Neural crest cell (in vitro differentiated cells): Measurements from ENCODE around the gene NUAK2. TPM values are rescaled to one million over a fixed set of nuclear protein-coding genes. Genes with fewer than 3 reads are reported as not detected.
"Not testable (repeated sequence)": the region's sequence is repeated elsewhere in the genome, so short reads cannot be mapped to it uniquely, and the experiment has no call there.

Source experiments
- DNase-seq: peaks from one replicate; pipeline ENCODE4 v3.0.0; 2021; ENCODE audit warnings: low read depth, mixed read lengths, low spot score
- H3K27ac Mint-ChIP-seq: one replicate; pipeline ENCODE4 v1.8.0; 2021; ENCODE audit warnings: mild to moderate bottlenecking, mixed read lengths; ENCODE audit not compliant: unreplicated experiment
- H3K27me3 Mint-ChIP-seq: 2 replicates; pipeline ENCODE4 v1.8.0; 2021; ENCODE audit warnings: low read depth, mild to moderate bottlenecking, mixed read lengths
- H3K36me3 Mint-ChIP-seq: 2 replicates; pipeline ENCODE4 v1.8.0; 2021; ENCODE audit warnings: low read depth, mild to moderate bottlenecking, mixed read lengths
- H3K4me1 Mint-ChIP-seq: 2 replicates; pipeline ENCODE4 v1.8.0; 2021; ENCODE audit warnings: mixed read lengths
- H3K4me3 Mint-ChIP-seq: one replicate; pipeline ENCODE4 v1.8.0; 2021; ENCODE audit warnings: mild to moderate bottlenecking, mixed read lengths
- H3K9me3 Mint-ChIP-seq: 2 replicates; pipeline ENCODE4 v1.8.0; 2021; ENCODE audit warnings: mixed read lengths
- long read RNA-seq: library from polyadenylated mRNA; unstranded; transcript quantifications from one replicate; pipeline ENCODE4 v2.0.0, GENCODE V29; 2020
- total RNA-seq: library from RNA; stranded (reverse); gene quantifications from 2 replicates; pipeline ENCODE4 v1.2.1, GENCODE V29; 2021
- TF ChIP-seq, protein P1 (sequence below): fragments of 200-600 bp; sonication (generic); conservative IDR thresholded peaks from 2 replicates; pipeline ENCODE4 v1.5.0; 2021; ENCODE audit warnings: antibody characterized with exemption, mild to moderate bottlenecking

The NUAK2 gene
- 14.7 and 15.4 TPM in 2 replicates for total RNA-seq
- long read RNA-seq, partial matches to known transcripts, result 0 of 3 reads
- long read RNA-seq, other reads (novel, unspliced or antisense), result 1 of 3 reads

DNA sequence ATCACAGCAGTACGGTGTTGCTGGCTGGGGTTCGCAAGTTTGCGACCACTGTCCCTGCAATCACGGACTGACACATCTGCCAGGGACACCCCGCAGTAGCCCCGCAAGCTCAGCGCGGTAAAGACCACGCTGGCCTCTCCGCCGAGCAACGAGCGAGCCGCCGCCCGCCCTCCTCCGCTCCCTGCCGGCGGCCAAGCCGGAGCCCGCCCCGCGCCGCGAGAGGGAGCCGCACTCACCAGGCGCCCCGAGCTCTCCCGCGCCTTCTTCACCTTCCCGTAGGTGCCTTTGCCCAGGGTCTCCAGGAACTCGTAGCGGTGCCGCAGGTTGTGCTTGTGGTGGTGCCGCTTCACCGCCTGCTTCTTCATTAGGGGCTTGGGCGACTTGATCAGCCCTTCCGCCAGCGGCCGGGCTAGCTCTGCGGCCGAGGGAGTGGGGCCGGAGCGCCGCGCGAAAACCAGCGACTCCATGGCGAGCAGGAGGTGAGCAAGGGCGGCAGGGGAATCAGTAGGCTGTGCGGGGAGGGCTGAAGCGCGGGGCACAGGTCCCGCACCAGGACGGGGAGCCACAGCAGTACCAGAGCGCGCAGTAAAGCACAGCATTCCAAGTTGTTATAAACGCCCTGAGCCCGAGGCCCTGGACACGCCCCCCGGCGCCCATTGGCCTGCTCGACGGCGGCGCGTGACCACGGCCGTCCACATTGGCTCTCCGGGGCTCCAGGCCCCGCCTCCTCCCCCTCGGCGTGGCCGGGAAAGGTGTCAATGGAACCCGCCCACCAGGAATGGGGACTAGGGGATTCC is at the start of gene NUAK2:
TSS of gene NUAK2 (minus strand) at position 584 of the 797 bp plus-strand sequence. CDS start at position 467, 117 bp downstream.
- TF ChIP-seq, protein P1, sequence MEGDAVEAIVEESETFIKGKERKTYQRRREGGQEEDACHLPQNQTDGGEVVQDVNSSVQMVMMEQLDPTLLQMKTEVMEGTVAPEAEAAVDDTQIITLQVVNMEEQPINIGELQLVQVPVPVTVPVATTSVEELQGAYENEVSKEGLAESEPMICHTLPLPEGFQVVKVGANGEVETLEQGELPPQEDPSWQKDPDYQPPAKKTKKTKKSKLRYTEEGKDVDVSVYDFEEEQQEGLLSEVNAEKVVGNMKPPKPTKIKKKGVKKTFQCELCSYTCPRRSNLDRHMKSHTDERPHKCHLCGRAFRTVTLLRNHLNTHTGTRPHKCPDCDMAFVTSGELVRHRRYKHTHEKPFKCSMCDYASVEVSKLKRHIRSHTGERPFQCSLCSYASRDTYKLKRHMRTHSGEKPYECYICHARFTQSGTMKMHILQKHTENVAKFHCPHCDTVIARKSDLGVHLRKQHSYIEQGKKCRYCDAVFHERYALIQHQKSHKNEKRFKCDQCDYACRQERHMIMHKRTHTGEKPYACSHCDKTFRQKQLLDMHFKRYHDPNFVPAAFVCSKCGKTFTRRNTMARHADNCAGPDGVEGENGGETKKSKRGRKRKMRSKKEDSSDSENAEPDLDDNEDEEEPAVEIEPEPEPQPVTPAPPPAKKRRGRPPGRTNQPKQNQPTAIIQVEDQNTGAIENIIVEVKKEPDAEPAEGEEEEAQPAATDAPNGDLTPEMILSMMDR, result peak; percentile 53
- Mint-ChIP-seq H3K4me3 (peak within 1 kb of the TSS; percentile 96), H3K9me3 (no peaks in the 10 kb centered on the region), H3K36me3 (peaks cover 2% of the 10 kb centered on the region), H3K27ac (peak within 1 kb of the TSS; percentile 85), H3K4me1 (peaks cover 60% of the 10 kb centered on the region), H3K27me3 (no peaks in the 10 kb centered on the region)
- peak; percentile 93 for DNase-seq

DNA sequence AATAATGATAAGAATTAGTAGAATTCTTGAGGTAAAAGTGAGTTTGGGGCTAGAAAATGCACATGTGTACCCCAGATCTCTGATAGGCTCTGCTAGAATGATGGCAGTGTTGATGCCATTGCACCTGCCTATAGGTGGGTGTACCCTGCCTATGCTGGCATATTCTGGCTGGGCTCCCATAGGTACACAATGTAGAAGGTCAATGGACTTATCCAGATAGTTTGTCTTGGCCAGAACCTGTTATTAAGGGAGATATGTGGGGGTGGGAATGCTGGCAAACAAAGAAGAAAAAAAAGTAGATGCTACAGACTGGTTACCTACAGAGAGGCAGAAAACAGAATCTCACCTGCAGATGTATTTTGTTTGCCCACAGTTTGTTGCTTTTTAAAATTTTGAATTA is 49.2 kb upstream of the NUAK2 start:
- peaks cover 4% of the 10 kb centered on the region for H3K27me3 Mint-ChIP-seq
- TF ChIP-seq, protein P1, result no peak
- H3K36me3 Mint-ChIP-seq, result no peaks in the 10 kb centered on the region
- DNase-seq, result no peak
- no peak overlapping the region for H3K27ac Mint-ChIP-seq
- no peak overlapping the region for H3K4me3 Mint-ChIP-seq
- H3K4me1 Mint-ChIP-seq, result peaks cover 45% of the 10 kb centered on the region
- no peaks in the 10 kb centered on the region for H3K9me3 Mint-ChIP-seq

DNA sequence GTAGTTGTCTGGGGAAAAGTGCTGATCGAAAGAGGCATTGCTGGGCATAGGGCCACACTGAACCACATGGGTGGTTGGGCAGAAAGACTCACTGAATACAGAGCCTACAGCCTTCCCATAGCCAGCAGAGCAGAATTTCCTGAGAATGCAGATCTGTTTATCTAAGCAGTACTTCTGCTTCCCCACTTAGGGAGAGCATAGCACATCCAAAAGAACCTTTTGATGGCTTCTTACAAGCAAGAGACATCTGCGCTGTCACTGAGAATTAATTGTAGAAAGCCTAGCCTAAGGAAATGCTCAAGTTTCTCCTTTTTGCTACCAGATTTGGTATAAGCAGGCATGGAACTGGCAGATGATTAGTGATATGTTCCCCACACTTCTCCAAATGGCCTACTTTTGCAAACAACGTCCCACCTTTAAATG is 48.2 kb upstream of the NUAK2 start:
- no peaks in the 10 kb centered on the region for H3K36me3 Mint-ChIP-seq
- peaks cover 4% of the 10 kb centered on the region for H3K27me3 Mint-ChIP-seq
- no peak for DNase-seq
- TF ChIP-seq, protein P1, result no peak
- no peak overlapping the region for H3K4me3 Mint-ChIP-seq
- peaks cover 44% of the 10 kb centered on the region for H3K4me1 Mint-ChIP-seq
- H3K9me3 Mint-ChIP-seq, result no peaks in the 10 kb centered on the region
- H3K27ac Mint-ChIP-seq, result no peak overlapping the region

DNA sequence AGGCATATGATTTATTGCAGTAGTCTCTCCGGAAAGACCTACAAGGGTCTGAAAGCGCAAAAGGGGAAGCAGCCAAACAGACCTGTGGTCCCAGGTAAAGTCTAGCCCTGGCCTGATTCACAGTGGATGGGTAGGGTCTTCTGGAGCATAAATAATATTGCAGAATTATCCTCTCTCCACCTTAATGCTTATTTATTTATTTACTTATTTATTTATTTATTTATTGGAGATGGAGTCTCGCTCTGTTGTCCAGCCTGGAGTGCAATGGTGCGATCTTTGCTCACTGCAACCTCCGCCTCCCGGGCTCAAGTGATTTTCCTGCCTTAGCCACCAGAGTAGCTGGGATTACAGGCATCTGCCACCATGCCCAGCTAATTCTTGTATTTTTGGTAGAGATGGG is 46.9 kb upstream of the NUAK2 start:
- no peaks in the 10 kb centered on the region for H3K36me3 Mint-ChIP-seq

GRCh38 chr1:205365945-205366463 is 44.5 kb upstream of the NUAK2 start:
- Mint-ChIP-seq H3K4me3 (no peak overlapping the region), H3K9me3 (no peaks in the 10 kb centered on the region), H3K27ac (no peak overlapping the region), H3K36me3 (no peaks in the 10 kb centered on the region), H3K27me3 (no peaks in the 10 kb centered on the region), H3K4me1 (peaks cover 23% of the 10 kb centered on the region)
- TF ChIP-seq, protein P1, result no peak
- no peak for DNase-seq

More for the DNA sequence above, 46.9 kb upstream of the NUAK2 start:
- TF ChIP-seq, protein P1, result no peak
- Mint-ChIP-seq H3K9me3 (no peaks in the 10 kb centered on the region), H3K4me3 (no peak overlapping the region), H3K27me3 (peaks cover 4% of the 10 kb centered on the region), H3K4me1 (peaks cover 36% of the 10 kb centered on the region), H3K27ac (no peak overlapping the region)
- no peak for DNase-seq

DNA sequence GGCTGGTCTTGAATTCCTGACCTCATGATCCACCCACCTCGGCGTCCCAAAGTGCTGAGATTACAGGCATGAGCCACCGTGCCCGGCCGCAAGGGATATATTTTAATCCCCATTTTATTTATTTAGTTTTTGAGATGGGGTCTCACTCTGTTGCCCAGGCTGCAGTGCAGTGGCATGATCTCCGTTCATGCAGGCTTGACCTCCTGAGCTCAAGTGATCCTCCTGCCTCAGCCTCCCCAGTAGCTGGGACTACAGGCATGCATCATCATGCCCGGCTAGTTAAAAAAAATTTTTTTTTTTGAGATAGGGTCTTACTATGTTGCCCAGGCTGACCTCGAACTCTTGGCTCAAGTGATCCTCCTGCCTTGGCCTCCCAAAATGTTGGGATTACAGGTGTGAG is 43.5 kb upstream of the NUAK2 start:
- H3K9me3 Mint-ChIP-seq, DNase-seq, H3K4me3 Mint-ChIP-seq, H3K27me3 Mint-ChIP-seq, H3K27ac Mint-ChIP-seq, H3K36me3 Mint-ChIP-seq: not testable (repeated sequence)
- peaks cover 32% of the 10 kb centered on the region for H3K4me1 Mint-ChIP-seq
